IPS DF 6.9 (cell line): ENCODE data around the gene EXD3.
"Not testable (repeated sequence)": the region's sequence is repeated elsewhere in the genome, so short reads cannot be mapped to it uniquely, and the experiment has no call there.

Experiments used
- DNase-seq: peaks from one replicate; pipeline ENCODE4 v3.0.0-alpha.2; 2013; ENCODE audit warnings: low read depth, low spot score
- H3K27ac ChIP-seq: one replicate; pipeline ENCODE4 v1.5.1; 2013; ENCODE audit warnings: low read length, control low read depth
- H3K27me3 ChIP-seq: 2 replicates; pipeline ENCODE4 v1.6.1; 2013; ENCODE audit warnings: mild to moderate bottlenecking, low read length; ENCODE audit not compliant: control insufficient read depth, insufficient read depth
- H3K36me3 ChIP-seq: 2 replicates; pipeline ENCODE4 v1.6.1; 2013; ENCODE audit warnings: low read length; ENCODE audit not compliant: control insufficient read depth, insufficient read depth
- H3K4me1 ChIP-seq: 2 replicates; pipeline ENCODE4 v1.6.1; 2013; ENCODE audit warnings: low read length; ENCODE audit not compliant: control insufficient read depth, insufficient read depth
- H3K4me3 ChIP-seq: 2 replicates; pipeline ENCODE4 v1.5.1; 2013; ENCODE audit warnings: mild to moderate bottlenecking, low read length
- H3K9me3 ChIP-seq: 2 replicates; pipeline ENCODE4 v1.6.1; 2013; ENCODE audit warnings: low read length, inconsistent platforms; ENCODE audit not compliant: control insufficient read depth, insufficient read depth
- WGBS: extraction: QIAGEN DNeasy Blood & Tissue Kit; methylation state at CpG from one replicate; pipeline ENCODE4 v1.1.7; 2013; ENCODE audit warnings: mixed read lengths, missing lambda C conversion rate; ENCODE audit not compliant: insufficient read length, insufficient coverage; 5-methylcytosine and 5-hydroxymethylcytosine counted together

Gene EXD3

DNA sequence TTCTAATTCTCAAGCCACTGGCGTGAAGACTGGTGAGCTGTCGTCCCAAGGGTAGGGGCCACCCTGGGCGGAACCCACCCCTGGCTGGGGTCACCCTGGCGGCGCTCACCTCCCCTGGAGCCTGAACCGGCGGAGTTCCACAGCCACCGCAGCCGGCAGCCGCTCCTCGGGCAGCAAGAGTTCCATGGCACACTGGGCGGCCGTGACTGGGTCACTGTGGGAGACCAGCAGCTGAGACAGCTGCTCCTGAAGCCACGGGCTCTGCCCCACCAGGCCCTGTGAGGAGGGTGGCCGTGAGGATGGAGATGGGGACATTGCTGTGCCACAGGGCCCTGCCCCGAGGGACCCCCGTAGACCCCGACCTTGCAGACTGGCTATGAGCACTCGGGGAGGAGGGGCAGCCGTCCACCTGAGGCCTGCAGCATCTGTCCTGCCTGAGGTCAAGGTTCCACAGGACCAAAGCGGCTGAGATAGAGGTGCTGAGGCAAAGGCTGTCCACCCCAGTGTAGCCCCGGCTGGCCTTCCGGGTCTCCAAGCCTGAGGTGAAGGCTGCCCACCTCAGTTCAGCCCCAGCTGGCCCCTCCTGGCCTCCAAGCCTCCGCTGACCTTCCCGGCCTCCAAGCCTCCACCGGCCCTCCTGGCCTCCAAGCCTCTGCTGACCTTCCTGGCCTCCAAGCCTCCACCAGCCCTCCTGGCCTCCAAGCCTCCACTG is 70.3 kb downstream of the EXD3 start:
- no peak for DNase-seq
- peaks cover 3% of the 10 kb centered on the region; the same call in 1 of the 2 replicates for H3K36me3 ChIP-seq
- H3K27ac ChIP-seq, result no peak overlapping the region
- peaks cover 7% of the 10 kb centered on the region; the same call in 1 of the 2 replicates for H3K9me3 ChIP-seq
- no CpG with 5 or more reads among the region's 26 CpGs for WGBS
- no peaks in the 10 kb centered on the region for H3K27me3 ChIP-seq
- no peaks in the 10 kb centered on the region for H3K4me1 ChIP-seq
- no peak overlapping the region for H3K4me3 ChIP-seq

DNA sequence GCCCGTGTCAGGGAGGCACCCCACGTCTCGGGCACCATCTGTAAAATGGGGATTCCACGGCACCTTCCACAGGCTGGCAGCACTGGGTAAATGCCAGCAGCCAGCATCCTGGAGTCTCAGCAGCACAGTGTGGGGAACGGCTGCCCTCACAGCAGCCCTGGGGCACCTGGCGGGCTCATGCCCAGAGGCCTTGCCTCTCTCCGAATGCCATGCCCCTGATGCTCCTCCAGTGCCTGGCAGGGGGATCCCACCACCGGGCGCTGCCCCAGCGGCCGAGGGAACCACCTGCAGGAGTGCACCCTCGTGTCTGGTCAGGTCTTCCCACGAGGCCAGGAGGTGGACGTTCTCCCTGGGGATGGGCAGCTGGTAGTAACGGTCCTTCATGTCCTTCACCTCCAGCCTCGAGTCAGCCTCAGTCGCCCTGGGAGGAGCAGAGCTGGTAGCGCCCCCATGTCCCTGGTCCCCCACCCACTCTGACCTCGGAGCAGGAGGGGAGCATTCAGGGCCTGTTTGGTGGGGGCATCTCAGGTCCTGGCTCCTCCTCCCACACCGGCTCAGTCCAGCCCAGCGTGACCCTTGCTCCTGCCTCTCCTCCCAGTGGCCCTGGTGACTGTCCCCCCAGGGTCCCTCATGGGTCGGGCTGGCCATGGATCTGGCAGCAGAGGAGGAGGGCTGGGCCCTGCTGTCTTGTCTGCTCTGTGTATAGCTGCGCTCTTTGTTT is 71.0 kb downstream of the EXD3 start:
- DNase-seq, result no peak
- peaks cover 7% of the 10 kb centered on the region; the same call in 1 of the 2 replicates for H3K9me3 ChIP-seq
- H3K4me1 ChIP-seq, result no peaks in the 10 kb centered on the region
- no peak overlapping the region for H3K27ac ChIP-seq
- no peaks in the 10 kb centered on the region for H3K27me3 ChIP-seq
- WGBS, result no CpG with 5 or more reads among the region's 23 CpGs
- no peak overlapping the region for H3K4me3 ChIP-seq
- peaks cover 3% of the 10 kb centered on the region; the same call in 1 of the 2 replicates for H3K36me3 ChIP-seq

DNA sequence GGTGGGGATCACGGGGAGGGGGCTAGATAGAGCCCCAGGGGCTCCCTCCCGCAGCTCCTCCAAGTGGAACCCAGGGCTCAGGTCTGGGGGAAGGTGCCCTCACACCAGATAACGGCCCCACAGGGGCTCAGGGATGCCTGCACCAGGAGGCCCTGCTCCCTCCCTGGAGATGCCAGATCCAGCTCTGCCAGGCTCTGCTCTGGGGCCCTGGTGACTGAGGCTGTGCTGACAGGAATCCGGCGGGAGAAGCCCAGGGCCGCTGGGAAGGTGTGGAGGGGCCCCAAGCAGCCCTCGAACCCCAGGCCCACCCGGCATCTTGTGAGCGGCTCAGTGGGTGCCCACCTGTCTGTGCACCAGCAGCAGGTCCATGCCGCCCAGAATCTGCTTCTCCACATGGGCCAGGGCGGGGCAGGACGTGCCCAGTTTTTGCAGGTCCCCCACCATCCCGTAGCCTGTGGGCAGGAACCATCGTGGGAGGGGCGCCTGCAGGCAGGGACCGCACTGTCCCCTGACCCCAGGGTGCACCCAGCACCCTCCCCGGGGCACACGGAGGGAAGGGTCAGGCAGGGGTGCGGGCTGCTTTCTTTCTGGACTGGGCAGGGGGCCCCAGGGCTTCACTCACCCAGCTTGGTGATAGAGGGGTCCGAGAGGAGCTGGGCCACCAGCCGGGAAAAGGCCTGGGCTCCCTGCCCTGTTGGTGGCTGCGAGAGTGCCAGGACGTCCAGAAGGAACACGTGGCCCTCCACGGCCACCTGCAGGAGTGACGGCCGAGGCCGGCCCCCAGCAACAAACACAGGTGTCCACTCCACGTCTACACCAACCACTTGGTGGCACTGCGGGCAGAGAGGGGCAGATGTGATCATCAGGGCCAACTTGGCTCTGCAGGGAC is 72.0 kb downstream of the EXD3 start:
- no peaks in the 10 kb centered on the region for H3K27me3 ChIP-seq

DNA sequence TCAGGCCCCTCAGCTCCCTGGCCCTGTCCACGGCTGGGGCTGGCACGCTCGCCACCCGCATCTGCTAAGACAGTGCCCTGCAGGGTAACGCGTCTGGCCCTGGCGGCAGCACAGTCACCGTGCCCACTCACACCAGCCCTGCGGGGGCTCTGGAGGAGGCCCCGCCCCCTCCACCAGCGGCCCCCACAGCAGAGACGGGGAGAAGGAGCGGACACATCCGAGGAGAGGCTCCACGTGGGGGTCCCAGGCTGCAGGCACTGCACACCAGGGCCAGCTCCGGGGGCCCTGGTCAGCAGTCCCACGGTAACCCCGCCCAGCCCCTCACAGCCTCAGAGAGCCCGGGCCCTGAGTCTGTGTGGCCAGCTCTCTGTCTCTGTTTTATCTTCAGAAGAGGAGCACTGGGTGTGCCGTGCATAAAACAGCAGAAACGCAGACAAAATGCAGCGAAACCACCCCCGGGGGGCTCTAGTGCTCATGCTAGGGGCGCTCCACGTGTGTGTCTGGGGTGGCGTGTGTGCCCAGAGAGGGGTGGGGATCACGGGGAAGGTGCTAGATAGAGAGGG is 73.4 kb downstream of the EXD3 start:
- no peak overlapping the region for H3K27ac ChIP-seq
- H3K4me1 ChIP-seq, result no peaks in the 10 kb centered on the region
- H3K4me3 ChIP-seq, result no peak overlapping the region
- peaks cover 8% of the 10 kb centered on the region for H3K9me3 ChIP-seq
- no peaks in the 10 kb centered on the region for H3K27me3 ChIP-seq
- peaks cover under 1% of the 10 kb centered on the region; the same call in 1 of the 2 replicates for H3K36me3 ChIP-seq
- WGBS, result no CpG with 5 or more reads among the region's 27 CpGs
- no peak for DNase-seq

More for the DNA sequence above, 72.0 kb downstream of the EXD3 start:
- Histone ChIP-seq H3K9me3 (peaks cover 8% of the 10 kb centered on the region), H3K27ac (no peak overlapping the region), H3K4me3 (no peak overlapping the region), H3K36me3 (peaks cover 3% of the 10 kb centered on the region; the same call in 1 of the 2 replicates), H3K4me1 (no peaks in the 10 kb centered on the region)
- WGBS, result no CpG with 5 or more reads among the region's 30 CpGs
- no peak for DNase-seq

DNA sequence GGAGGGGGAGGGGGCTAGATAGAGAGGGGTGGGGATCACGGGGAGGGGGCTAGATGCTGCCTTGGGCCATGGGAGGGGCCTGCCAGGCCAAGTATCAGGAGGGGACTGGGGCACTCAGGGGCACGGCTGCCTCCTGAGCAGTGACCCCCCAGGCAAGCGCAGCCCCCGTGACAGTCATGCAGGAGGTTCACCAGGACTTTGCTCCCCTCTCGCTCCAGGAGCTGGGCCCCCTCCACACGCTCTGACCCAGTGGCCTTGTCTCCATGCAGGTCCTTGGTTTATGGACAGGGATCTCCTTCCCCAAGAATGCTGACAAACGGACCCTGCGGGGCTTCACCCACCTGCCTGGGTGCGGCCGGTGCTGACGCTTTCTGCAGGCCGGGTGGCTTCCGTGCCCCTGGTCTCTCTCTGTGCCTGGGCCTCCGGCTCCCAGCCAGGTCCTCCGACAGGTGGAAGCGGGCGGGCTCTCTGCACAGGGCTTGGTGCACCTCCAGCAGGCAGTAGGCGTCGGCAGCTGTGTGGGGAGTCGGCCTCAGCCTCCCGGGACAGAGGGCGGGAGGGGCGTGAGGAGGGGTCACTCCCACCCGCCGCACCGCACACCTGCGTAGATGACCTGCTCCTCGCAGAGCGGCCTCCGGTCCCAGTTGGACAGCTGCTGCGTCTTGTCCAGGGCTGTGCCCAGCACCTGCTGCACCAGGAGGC is 74.0 kb downstream of the EXD3 start:
- DNase-seq, result no peak
- no CpG with 5 or more reads among the region's 31 CpGs for WGBS
- Histone ChIP-seq H3K27me3 (no peaks in the 10 kb centered on the region), H3K9me3 (peaks cover 8% of the 10 kb centered on the region), H3K27ac (no peak overlapping the region), H3K36me3 (no peaks in the 10 kb centered on the region; the same call in 1 of the 2 replicates), H3K4me3 (no peak overlapping the region), H3K4me1 (no peaks in the 10 kb centered on the region)

DNA sequence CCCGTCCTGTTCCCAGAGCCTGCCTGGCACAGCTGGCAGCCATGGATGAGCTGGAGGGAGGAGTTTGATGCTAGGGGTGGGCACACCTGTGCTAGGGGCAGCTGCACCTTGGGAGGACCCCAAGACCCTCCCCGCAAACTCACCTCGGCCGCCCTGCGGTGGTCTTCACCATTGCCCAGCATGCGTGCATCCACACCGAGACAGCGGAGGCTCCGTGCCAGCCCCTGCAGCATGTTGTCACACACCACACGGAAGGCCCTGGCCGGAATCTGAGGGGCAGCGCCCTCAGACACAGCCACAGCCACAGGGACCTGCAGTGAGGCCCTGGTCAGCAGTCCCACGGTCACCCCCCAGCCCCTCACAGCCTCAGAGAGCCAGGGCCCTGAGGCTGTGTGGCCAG is 75.0 kb downstream of the EXD3 start:
- Histone ChIP-seq H3K27ac (no peak overlapping the region), H3K36me3 (no peaks in the 10 kb centered on the region; the same call in 1 of the 2 replicates), H3K4me1 (no peaks in the 10 kb centered on the region), H3K27me3 (no peaks in the 10 kb centered on the region), H3K4me3 (no peak overlapping the region), H3K9me3 (peaks cover 8% of the 10 kb centered on the region)
- no CpG with 5 or more reads among the region's 13 CpGs for WGBS
- no peak for DNase-seq

DNA sequence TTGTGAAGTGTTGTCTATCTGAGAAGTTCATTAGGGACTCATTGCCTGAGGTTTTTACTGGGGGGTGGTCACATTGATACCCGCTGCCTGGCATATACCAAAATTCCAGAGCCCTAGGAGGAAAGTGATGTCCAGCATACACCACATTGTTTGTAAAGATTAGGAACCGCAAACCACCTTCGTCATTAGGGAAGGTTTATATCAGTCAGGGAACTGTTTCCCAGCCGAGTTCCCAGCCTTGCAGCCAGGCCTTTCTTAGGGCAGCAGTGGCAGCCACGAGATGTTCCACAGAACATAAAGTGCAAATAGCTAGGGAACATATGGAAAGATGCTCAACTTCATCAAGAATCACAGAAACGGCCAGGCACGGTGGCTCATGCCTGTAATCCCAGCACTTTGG is 80.5 kb downstream of the EXD3 start:
- WGBS, result no CpG with 5 or more reads among the region's 7 CpGs
- no peak for DNase-seq
- peaks cover 3% of the 10 kb centered on the region for H3K9me3 ChIP-seq
- H3K27ac ChIP-seq, result no peak overlapping the region
- H3K4me3 ChIP-seq, result no peak overlapping the region
- H3K27me3 ChIP-seq, result no peaks in the 10 kb centered on the region
- H3K4me1 ChIP-seq, result no peaks in the 10 kb centered on the region
- no peaks in the 10 kb centered on the region for H3K36me3 ChIP-seq

DNA sequence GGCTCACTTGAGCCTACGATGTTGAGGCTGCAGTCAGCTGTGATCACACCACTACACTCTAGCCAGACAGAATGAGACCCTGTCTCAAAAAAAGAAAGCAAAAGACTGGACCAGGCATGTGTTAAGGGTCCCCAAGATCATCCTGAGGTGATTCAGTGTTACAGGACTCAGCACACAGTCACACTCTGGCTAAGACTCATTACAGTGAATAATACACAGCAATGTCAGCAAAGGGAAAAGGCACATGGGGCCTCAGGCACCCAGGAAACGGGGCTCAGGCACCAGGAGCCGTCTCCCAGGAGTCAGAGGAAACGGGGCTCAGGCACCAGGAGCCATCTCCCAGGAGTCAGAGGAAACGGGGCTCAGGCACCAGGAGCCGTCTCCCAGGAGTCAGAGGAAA is 81.7 kb downstream of the EXD3 start:
- H3K36me3 ChIP-seq, result no peaks in the 10 kb centered on the region
- H3K9me3 ChIP-seq, result peaks cover under 1% of the 10 kb centered on the region
- DNase-seq, result no peak
- no peak overlapping the region for H3K27ac ChIP-seq
- H3K4me1 ChIP-seq, result no peaks in the 10 kb centered on the region
- no peaks in the 10 kb centered on the region for H3K27me3 ChIP-seq
- no peak overlapping the region for H3K4me3 ChIP-seq
- WGBS, result no CpG with 5 or more reads among the region's 6 CpGs

DNA sequence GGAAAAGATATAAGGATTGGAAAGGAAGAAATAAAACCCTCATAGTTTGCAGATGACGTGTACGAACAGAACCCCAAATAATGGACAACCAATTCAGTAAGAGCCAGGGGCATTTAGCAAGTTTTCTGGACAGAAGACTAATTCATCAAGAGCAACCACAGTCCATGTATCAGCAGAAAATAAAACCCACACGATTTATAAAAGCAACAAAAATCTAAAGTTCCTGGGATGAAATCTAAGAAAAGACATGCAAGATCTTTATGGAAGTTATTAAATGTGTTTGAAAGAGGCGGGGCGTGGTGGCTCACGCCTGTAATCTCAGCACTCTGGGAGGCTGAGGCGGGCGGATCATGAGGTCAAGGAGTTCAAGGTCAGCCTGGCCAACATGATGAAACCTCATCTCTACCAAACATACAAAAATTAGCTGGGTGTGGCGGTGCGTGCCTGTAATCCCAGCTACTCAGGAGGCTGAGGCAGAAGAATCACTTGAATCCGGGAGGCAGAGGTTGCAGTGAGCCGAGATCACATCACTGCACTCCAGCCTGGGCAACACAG is 83.0 kb downstream of the EXD3 start:
- not testable (repeated sequence) for DNase-seq, H3K27ac ChIP-seq, H3K4me1 ChIP-seq, H3K9me3 ChIP-seq, H3K36me3 ChIP-seq, H3K4me3 ChIP-seq, H3K27me3 ChIP-seq
- WGBS, result no CpG with 5 or more reads among the region's 12 CpGs
